ENCODE data around the gene COP1. TPM values are rescaled to one million over a fixed set of nuclear protein-coding genes. Genes with fewer than 3 reads are reported as not detected.

Gene COP1
- total RNA-seq, 1 experiment from 2014 or later, result 36.0 TPM

DNA sequence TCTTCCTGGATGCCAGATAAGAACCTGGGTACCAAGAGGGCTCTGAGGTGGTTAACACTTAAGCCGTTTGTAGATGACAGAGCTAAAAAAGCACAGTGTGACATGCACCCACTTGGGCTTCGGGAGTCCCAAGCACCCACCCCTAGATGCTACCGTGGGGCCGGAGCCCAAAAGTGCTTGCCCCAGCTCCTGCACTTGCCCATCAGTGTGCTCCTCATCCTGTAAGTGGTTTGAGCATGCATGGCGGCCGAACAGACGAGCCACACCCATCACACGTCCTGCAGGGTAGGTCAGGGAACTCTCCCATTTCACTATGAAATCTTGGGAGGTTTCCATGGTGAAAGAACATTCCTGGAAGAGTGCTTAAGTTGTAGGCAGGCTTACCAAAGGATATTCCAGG is 304.8 kb downstream of the COP1 start:
- no peaks in the 10 kb centered on the region for H3K9me3 Mint-ChIP-seq
- no peaks in the 10 kb centered on the region for H3K36me3 Mint-ChIP-seq
- H3K27me3 Mint-ChIP-seq (ENCODE audit: low read depth), result peaks cover 100% of the 10 kb centered on the region
- H3K27ac Mint-ChIP-seq, result no peak overlapping the region
- H3K4me3 Mint-ChIP-seq, result no peak overlapping the region
- TF ChIP-seq JAZF1 (CRISPR knock-in tag; IDR thresholded peaks at IDR 0.05) (no peak), SP1 (CRISPR knock-in tag; conservative IDR thresholded peaks at IDR 0.05) (no peak), TCF7 (CRISPR knock-in tag; IDR thresholded peaks at IDR 0.05; ENCODE audit: low read depth) (no peak), FOXP1 (CRISPR knock-in tag; IDR thresholded peaks at IDR 0.05; ENCODE audit: borderline replicate concordance) (no peak), ETV6 (CRISPR knock-in tag; IDR thresholded peaks at IDR 0.05) (no peak)
- TF ChIP-seq, protein P1, sequence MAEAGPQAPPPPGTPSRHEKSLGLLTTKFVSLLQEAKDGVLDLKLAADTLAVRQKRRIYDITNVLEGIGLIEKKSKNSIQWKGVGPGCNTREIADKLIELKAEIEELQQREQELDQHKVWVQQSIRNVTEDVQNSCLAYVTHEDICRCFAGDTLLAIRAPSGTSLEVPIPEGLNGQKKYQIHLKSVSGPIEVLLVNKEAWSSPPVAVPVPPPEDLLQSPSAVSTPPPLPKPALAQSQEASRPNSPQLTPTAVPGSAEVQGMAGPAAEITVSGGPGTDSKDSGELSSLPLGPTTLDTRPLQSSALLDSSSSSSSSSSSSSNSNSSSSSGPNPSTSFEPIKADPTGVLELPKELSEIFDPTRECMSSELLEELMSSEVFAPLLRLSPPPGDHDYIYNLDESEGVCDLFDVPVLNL (CRISPR knock-in tag; IDR thresholded peaks at IDR 0.05; ENCODE audit: borderline replicate concordance, low read depth), result no peak
- TF ChIP-seq, protein P2, sequence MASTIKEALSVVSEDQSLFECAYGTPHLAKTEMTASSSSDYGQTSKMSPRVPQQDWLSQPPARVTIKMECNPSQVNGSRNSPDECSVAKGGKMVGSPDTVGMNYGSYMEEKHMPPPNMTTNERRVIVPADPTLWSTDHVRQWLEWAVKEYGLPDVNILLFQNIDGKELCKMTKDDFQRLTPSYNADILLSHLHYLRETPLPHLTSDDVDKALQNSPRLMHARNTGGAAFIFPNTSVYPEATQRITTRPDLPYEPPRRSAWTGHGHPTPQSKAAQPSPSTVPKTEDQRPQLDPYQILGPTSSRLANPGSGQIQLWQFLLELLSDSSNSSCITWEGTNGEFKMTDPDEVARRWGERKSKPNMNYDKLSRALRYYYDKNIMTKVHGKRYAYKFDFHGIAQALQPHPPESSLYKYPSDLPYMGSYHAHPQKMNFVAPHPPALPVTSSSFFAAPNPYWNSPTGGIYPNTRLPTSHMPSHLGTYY (CRISPR knock-in tag; IDR thresholded peaks at IDR 0.05), result no peak
- TF ChIP-seq, protein P3, sequence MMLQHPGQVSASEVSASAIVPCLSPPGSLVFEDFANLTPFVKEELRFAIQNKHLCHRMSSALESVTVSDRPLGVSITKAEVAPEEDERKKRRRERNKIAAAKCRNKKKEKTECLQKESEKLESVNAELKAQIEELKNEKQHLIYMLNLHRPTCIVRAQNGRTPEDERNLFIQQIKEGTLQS (CRISPR knock-in tag; conservative IDR thresholded peaks at IDR 0.05), result no peak
- peaks cover 6% of the 10 kb centered on the region for H3K4me1 Mint-ChIP-seq
- ChIA-PET CTCF (no interaction called here), POLR2A (no interaction called here)
- no peak for ATAC-seq
- DNase-seq (ENCODE audit: low spot score), result no peak

DNA sequence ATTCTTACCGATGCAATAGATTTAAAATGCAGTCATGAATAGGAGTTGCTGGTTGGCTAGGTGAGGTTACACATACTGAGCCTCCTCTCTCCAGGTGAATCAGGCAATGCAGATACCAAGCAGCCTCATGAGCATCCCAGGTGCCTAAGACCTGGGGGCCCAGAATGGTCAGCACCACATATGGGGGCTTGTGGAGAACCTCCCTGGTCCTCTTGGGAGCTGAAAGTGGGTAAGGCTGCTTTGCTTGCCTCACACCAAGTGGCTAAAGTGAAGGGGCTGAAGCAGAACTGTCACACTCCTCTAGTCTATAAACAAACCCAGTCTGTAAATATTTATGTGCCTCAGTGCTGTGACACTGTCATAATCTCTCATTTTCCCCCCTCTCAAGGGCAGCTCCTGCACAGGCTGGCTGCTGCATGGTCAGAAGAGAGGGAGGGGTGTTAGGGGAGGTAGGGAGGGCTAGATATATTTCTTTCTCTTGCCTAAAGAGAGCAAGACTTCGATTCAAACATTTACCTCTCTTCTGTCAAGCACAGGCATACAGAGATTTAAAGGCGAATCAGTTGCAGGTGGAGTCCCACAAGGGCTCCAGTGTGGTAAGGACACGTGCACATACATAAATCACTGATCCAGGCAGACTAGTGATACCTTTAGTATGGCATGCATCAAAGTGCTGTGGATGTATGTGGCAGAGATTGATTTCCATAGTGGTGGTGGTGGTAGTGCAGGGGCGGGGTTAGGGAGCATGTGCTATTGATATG is 305.8 kb downstream of the COP1 start:
- ChIA-PET CTCF (no interaction called here), POLR2A (no interaction called here)
- no peak for ATAC-seq
- Mint-ChIP-seq H3K4me1 (peaks cover 6% of the 10 kb centered on the region), H3K4me3 (no peak overlapping the region), H3K27ac (no peak overlapping the region), H3K36me3 (no peaks in the 10 kb centered on the region), H3K9me3 (no peaks in the 10 kb centered on the region), H3K27me3 (ENCODE audit: low read depth) (peaks cover 100% of the 10 kb centered on the region)
- no peak for TF ChIP-seq ZBTB21 (CRISPR knock-in tag; IDR thresholded peaks at IDR 0.05; ENCODE audit: borderline replicate concordance)
- no peak for TF ChIP-seq NFYB (CRISPR knock-in tag; conservative IDR thresholded peaks at IDR 0.05; ENCODE audit: low read depth)
- TF ChIP-seq, protein P4, sequence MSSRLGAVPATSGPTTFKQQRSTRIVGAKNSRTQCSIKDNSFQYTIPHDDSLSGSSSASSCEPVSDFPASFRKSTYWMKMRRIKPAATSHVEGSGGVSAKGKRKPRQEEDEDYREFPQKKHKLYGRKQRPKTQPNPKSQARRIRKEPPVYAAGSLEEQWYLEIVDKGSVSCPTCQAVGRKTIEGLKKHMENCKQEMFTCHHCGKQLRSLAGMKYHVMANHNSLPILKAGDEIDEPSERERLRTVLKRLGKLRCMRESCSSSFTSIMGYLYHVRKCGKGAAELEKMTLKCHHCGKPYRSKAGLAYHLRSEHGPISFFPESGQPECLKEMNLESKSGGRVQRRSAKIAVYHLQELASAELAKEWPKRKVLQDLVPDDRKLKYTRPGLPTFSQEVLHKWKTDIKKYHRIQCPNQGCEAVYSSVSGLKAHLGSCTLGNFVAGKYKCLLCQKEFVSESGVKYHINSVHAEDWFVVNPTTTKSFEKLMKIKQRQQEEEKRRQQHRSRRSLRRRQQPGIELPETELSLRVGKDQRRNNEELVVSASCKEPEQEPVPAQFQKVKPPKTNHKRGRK (CRISPR knock-in tag; IDR thresholded peaks at IDR 0.05; ENCODE audit: borderline replicate concordance), result no peak
- TF ChIP-seq, protein P5, sequence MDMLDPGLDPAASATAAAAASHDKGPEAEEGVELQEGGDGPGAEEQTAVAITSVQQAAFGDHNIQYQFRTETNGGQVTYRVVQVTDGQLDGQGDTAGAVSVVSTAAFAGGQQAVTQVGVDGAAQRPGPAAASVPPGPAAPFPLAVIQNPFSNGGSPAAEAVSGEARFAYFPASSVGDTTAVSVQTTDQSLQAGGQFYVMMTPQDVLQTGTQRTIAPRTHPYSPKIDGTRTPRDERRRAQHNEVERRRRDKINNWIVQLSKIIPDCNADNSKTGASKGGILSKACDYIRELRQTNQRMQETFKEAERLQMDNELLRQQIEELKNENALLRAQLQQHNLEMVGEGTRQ (CRISPR knock-in tag; IDR thresholded peaks at IDR 0.05), result no peak
- TF ChIP-seq, protein P6, sequence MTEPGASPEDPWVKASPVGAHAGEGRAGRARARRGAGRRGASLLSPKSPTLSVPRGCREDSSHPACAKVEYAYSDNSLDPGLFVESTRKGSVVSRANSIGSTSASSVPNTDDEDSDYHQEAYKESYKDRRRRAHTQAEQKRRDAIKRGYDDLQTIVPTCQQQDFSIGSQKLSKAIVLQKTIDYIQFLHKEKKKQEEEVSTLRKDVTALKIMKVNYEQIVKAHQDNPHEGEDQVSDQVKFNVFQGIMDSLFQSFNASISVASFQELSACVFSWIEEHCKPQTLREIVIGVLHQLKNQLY (CRISPR knock-in tag; IDR thresholded peaks at IDR 0.05), result no peak
- DNase-seq (ENCODE audit: low spot score), result no peak

DNA sequence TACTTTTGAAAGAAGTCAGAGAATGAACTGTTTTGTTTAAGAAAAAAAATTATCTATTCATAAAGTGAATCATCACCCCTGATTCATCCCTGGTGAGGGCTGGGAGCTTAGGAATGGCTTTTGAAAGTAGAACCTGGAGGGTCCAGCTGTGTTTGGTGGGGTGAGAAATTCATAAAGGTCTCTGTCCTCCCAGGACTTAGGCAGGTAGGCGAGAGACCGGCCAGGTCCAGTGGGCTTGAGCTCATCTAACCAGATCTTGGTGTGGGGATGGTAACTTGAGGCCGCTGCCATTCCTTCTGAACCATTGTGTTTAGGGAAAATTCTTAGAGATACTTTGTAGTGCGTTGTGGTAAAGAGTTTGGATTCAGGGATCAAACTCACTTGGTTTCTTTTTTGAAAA is 306.9 kb downstream of the COP1 start:
- ChIA-PET CTCF (no interaction called here), POLR2A (no interaction called here)
- peaks cover 100% of the 10 kb centered on the region for H3K27me3 Mint-ChIP-seq (ENCODE audit: low read depth)
- H3K27ac Mint-ChIP-seq, result no peak overlapping the region
- peaks cover 6% of the 10 kb centered on the region for H3K4me1 Mint-ChIP-seq
- peaks cover 4% of the 10 kb centered on the region for H3K9me3 Mint-ChIP-seq
- no peak for DNase-seq (ENCODE audit: low spot score)
- ATAC-seq, result no peak
- H3K36me3 Mint-ChIP-seq, result no peaks in the 10 kb centered on the region
- H3K4me3 Mint-ChIP-seq, result no peak overlapping the region
- TF ChIP-seq RELA (CRISPR knock-in tag; IDR thresholded peaks at IDR 0.05; ENCODE audit: borderline replicate concordance) (no peak), EMX1 (CRISPR knock-in tag; IDR thresholded peaks at IDR 0.05) (no peak), CBFB (CRISPR knock-in tag; IDR thresholded peaks at IDR 0.05; ENCODE audit: low read depth) (no peak), PRRX2 (CRISPR knock-in tag; IDR thresholded peaks at IDR 0.05) (no peak), ZNF138 (CRISPR knock-in tag; conservative IDR thresholded peaks at IDR 0.05) (no peak), ETV6 (CRISPR knock-in tag; IDR thresholded peaks at IDR 0.05) (no peak)
- TF ChIP-seq, protein P5 (CRISPR knock-in tag; IDR thresholded peaks at IDR 0.05), result no peak
- TF ChIP-seq, protein P7, sequence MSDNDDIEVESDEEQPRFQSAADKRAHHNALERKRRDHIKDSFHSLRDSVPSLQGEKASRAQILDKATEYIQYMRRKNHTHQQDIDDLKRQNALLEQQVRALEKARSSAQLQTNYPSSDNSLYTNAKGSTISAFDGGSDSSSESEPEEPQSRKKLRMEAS (CRISPR knock-in tag; IDR thresholded peaks at IDR 0.05), result no peak
- TF ChIP-seq, protein P3 (CRISPR knock-in tag; conservative IDR thresholded peaks at IDR 0.05), result no peak
- TF ChIP-seq, protein P8, sequence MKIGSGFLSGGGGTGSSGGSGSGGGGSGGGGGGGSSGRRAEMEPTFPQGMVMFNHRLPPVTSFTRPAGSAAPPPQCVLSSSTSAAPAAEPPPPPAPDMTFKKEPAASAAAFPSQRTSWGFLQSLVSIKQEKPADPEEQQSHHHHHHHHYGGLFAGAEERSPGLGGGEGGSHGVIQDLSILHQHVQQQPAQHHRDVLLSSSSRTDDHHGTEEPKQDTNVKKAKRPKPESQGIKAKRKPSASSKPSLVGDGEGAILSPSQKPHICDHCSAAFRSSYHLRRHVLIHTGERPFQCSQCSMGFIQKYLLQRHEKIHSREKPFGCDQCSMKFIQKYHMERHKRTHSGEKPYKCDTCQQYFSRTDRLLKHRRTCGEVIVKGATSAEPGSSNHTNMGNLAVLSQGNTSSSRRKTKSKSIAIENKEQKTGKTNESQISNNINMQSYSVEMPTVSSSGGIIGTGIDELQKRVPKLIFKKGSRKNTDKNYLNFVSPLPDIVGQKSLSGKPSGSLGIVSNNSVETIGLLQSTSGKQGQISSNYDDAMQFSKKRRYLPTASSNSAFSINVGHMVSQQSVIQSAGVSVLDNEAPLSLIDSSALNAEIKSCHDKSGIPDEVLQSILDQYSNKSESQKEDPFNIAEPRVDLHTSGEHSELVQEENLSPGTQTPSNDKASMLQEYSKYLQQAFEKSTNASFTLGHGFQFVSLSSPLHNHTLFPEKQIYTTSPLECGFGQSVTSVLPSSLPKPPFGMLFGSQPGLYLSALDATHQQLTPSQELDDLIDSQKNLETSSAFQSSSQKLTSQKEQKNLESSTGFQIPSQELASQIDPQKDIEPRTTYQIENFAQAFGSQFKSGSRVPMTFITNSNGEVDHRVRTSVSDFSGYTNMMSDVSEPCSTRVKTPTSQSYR (CRISPR knock-in tag; IDR thresholded peaks at IDR 0.05), result no peak
